Tibial nerve (tissue), 4 donors: ENCODE results near the gene RBM15B.

Source experiments
- CTCF ChIP-seq, 5 experiments: fragments of 200-600 bp in 3 of 5; fragments of 450-650 bp in 2 of 5; sonication (generic) in 3 of 5; IDR thresholded peaks; one replicate each; pipeline ENCODE4 v1.5.1; 2016 to 2019; ENCODE audit warnings: antibody characterized with exemption in 5 of 5, mild to moderate bottlenecking in 3 of 5, moderate library complexity in 2 of 5
- EP300 ChIP-seq, 2 donors: sonication (generic); formaldehyde crosslinking; IDR thresholded peaks; one replicate each; pipeline ENCODE4 v1.6.1; 2017; ENCODE audit warnings: antibody characterized with exemption in 2 of 2, mild to moderate bottlenecking in 1 of 2
- POLR2A ChIP-seq, 2 donors: fragments of 450-650 bp; IDR thresholded peaks; one replicate each; pipeline ENCODE4 v1.6.1; 2017; ENCODE audit warnings: antibody characterized with exemption in 2 of 2, mild to moderate bottlenecking in 2 of 2, moderate library complexity in 2 of 2

GRCh38 chr3:51354172-51354571, 36.9 kb upstream of the RBM15B start:
- TF ChIP-seq CTCF (IDR thresholded peaks at IDR 0.05) (no peak), EP300 (IDR thresholded peaks at IDR 0.05) (no peak), POLR2A (IDR thresholded peaks at IDR 0.05) (no peak)
